ENCODE results near the gene TNFAIP2. TPM values are rescaled to one million over a fixed set of nuclear protein-coding genes. Genes with fewer than 3 reads are reported as not detected.

TNFAIP2 gene
- total and polyA plus RNA-seq, 2 of the 4 experiments (the other 2 are of a cell fraction), result 6.3 to 9.6 TPM

DNA sequence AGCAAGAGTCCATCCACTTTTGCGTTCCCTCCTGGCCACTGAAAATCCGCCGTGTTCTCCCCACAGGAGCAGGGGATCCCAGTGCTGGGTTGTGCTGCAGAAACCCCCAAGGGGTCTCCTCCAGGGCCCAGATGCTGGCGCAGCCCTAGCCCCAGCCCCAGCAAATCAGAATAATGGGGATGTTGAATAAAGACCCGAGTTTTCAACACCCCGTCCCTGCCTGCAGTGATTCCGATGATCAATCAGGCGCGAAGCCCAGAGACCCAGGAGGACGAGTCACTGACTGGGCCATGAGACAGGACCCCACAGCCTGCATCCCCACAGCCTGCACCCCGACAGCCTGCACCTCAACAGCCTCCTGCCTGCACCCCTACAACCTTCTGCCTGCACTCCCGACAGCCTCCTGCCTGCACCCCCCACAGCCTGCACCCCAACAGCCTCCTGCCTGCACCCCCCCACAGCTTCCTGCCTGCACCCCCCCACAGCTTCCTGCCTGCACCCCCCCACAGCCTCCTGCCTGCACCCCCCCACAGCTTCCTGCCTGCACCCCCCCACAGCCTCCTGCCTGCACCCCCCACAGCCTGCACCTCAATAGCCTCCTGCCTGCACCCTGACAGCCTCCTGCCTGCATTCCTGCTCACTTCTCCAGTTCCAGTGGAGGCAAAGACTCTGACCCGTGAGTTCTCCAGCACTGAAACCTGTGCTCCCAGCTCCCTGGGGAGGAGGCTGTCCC lies 37.2 kb downstream of the TNFAIP2 start:
- 0 out of 2 replicates have a peak, but pooled peaks cover 3% of the 10 kb centered on the region for H3K9me3 ChIP-seq (ENCODE audit: control insufficient read depth, insufficient read depth, low read length)
- DNase-seq (no peak), ATAC-seq (ENCODE audit: low read depth) (no peak)
- H2AK5ac ChIP-seq (ENCODE audit: low read depth, low read length), result no peak overlapping the region
- no peak overlapping the region for H2BK15ac ChIP-seq (ENCODE audit: low read depth, low read length)
- intact Hi-C loops (cut with micrococcal nuclease), result no loop called here
- no peak overlapping the region for H2BK120ac ChIP-seq (ENCODE audit: low read depth, low read length)
- H3K9me1 ChIP-seq (ENCODE audit: insufficient read depth, low read length), result no peaks in the 10 kb centered on the region
- H3K23ac ChIP-seq (ENCODE audit: low read depth, low read length), result no peak overlapping the region
- H3K79me1 ChIP-seq (ENCODE audit: low read depth in 1 of 2, low read length in 2 of 2), result no peaks in the 10 kb centered on the region
- H4K91ac ChIP-seq (ENCODE audit: insufficient read depth, low read depth, low read length), result no peak overlapping the region
- no peak overlapping the region for H3K4me3 ChIP-seq (ENCODE audit: insufficient read depth, low read depth, low read length)
- no peak overlapping the region for H3K4ac ChIP-seq (ENCODE audit: low read depth, low read length)
- H4K20me1 ChIP-seq (ENCODE audit: insufficient read depth, low read length), result no peaks in the 10 kb centered on the region
- POLR2A ChIA-PET (ENCODE audit: unreplicated experiment), result no interaction called here
- H3K14ac ChIP-seq (replicated peaks; ENCODE audit: low read depth, low read length), result no peak overlapping the region
- no peak overlapping the region for H3K9ac ChIP-seq (ENCODE audit: low read depth, low read length)
- no peak overlapping the region for H3K27ac ChIP-seq (ENCODE audit: insufficient read depth, low read length)
- peak overlapping the region; percentile 42 for H2AK9ac ChIP-seq (replicated peaks; ENCODE audit: low read depth, low read length, poor library complexity)
- H2BK20ac ChIP-seq (ENCODE audit: low read depth, low read length), result no peak overlapping the region
- 60% methylated on average over 2 of the region's 13 CpGs; no CpG with 5 or more reads in 1 of the 2 experiments for WGBS, 2 experiments (ENCODE audit: extremely low coverage in 2 of 2, insufficient read length in 1 of 2)
- H2AFZ ChIP-seq (replicated peaks; ENCODE audit: low read length, poor library complexity), result no peak overlapping the region
- CTCF ChIA-PET, result interaction anchor here (0.7 kb wide), 1 partner anchor 138 kb away, joined by 3 read pairs; no protein-coding TSS in a partner anchor
- peaks cover 70% of the 10 kb centered on the region for H3K27me3 ChIP-seq (ENCODE audit: control insufficient read depth, insufficient read depth, low read length)
- H3K4me2 ChIP-seq (ENCODE audit: low read depth, low read length), result no peak overlapping the region
- no peaks in the 10 kb centered on the region for H3K4me1 ChIP-seq (ENCODE audit: control insufficient read depth, insufficient read depth, low read length)
- no peak overlapping the region for H3K18ac ChIP-seq (ENCODE audit: low read depth, low read length)
- H3K36me3 ChIP-seq (ENCODE audit: control insufficient read depth, insufficient read depth, low read length), result no peaks in the 10 kb centered on the region
- TF ChIP-seq NFE2L2 (IDR thresholded peaks at IDR 0.05; ENCODE audit: low read depth, low read length) (no peak), FOS (IDR thresholded peaks at IDR 0.05; ENCODE audit: low read depth, low read length) (no peak), RAD21 (IDR thresholded peaks at IDR 0.05; ENCODE audit: low read length) (no peak), MAFK (IDR thresholded peaks at IDR 0.05; ENCODE audit: low read depth, low read length) (no peak), SMC3 (IDR thresholded peaks at IDR 0.05; ENCODE audit: low read depth, low read length) (no peak), MXI1 (IDR thresholded peaks at IDR 0.05; ENCODE audit: borderline replicate concordance, low read depth, low read length) (no peak), POLR2A (IDR thresholded peaks at IDR 0.05; ENCODE audit: low read depth, low read length) (no peak), CHD1 (IDR thresholded peaks at IDR 0.05; ENCODE audit: low read depth, low read length) (no peak), CEBPB (IDR thresholded peaks at IDR 0.05; ENCODE audit: low read depth, low read length) (no peak), BHLHE40 (IDR thresholded peaks at IDR 0.05; ENCODE audit: low read depth, low read length) (no peak), RCOR1 (IDR thresholded peaks at IDR 0.05; ENCODE audit: insufficient replicate concordance, low read length) (no peak), MAZ (IDR thresholded peaks at IDR 0.05; ENCODE audit: borderline replicate concordance, low read depth, low read length) (no peak), RFX5 (IDR thresholded peaks at IDR 0.05; ENCODE audit: low read depth, low read length) (no peak)
- TF ChIP-seq, protein P1, sequence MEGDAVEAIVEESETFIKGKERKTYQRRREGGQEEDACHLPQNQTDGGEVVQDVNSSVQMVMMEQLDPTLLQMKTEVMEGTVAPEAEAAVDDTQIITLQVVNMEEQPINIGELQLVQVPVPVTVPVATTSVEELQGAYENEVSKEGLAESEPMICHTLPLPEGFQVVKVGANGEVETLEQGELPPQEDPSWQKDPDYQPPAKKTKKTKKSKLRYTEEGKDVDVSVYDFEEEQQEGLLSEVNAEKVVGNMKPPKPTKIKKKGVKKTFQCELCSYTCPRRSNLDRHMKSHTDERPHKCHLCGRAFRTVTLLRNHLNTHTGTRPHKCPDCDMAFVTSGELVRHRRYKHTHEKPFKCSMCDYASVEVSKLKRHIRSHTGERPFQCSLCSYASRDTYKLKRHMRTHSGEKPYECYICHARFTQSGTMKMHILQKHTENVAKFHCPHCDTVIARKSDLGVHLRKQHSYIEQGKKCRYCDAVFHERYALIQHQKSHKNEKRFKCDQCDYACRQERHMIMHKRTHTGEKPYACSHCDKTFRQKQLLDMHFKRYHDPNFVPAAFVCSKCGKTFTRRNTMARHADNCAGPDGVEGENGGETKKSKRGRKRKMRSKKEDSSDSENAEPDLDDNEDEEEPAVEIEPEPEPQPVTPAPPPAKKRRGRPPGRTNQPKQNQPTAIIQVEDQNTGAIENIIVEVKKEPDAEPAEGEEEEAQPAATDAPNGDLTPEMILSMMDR (conservative IDR thresholded peaks at IDR 0.05; ENCODE audit: low read depth, low read length), result no peak
- TF ChIP-seq, protein P2, sequence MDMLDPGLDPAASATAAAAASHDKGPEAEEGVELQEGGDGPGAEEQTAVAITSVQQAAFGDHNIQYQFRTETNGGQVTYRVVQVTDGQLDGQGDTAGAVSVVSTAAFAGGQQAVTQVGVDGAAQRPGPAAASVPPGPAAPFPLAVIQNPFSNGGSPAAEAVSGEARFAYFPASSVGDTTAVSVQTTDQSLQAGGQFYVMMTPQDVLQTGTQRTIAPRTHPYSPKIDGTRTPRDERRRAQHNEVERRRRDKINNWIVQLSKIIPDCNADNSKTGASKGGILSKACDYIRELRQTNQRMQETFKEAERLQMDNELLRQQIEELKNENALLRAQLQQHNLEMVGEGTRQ (IDR thresholded peaks at IDR 0.05; ENCODE audit: low read depth, low read length), result no peak
- TF ChIP-seq, protein P3, sequence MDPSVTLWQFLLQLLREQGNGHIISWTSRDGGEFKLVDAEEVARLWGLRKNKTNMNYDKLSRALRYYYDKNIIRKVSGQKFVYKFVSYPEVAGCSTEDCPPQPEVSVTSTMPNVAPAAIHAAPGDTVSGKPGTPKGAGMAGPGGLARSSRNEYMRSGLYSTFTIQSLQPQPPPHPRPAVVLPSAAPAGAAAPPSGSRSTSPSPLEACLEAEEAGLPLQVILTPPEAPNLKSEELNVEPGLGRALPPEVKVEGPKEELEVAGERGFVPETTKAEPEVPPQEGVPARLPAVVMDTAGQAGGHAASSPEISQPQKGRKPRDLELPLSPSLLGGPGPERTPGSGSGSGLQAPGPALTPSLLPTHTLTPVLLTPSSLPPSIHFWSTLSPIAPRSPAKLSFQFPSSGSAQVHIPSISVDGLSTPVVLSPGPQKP (IDR thresholded peaks at IDR 0.05; ENCODE audit: borderline replicate concordance, low read depth, low read length), result no peak
- no peak overlapping the region for H4K5ac ChIP-seq (ENCODE audit: low read depth, low read length)
- no TSS peak for BruUV-seq (replicated peaks)
- in situ Hi-C loops (cut with MboI; ENCODE audit: low sequenced_read_pairs), result no loop called here
- H4K8ac ChIP-seq (ENCODE audit: low read depth in 2 of 2, low read length in 2 of 2), result no peak overlapping the region
- no peak overlapping the region for H3K56ac ChIP-seq (ENCODE audit: extremely low read depth, insufficient read depth, low read length)
- no peak overlapping the region for H2BK5ac ChIP-seq (ENCODE audit: low read depth, low read length, poor library complexity, severe bottlenecking)
- dilution Hi-C loops (cut with HindIII; ENCODE audit: low sequenced_read_pairs, unreplicated experiment), result no loop called here

Measured in IMR-90 (cell line).